HG03460 (cell line): ENCODE data around the gene ADSL.
A peak's percentile ranks its signal among the peaks of the same experiment; 100 is the strongest.
"Not testable (repeated sequence)": the region's sequence is repeated elsewhere in the genome, so short reads cannot be mapped to it uniquely, and the experiment has no call there.

Experiments
- ATAC-seq: cut with Tn5 transposase; IDR thresholded peaks from one replicate; pipeline ENCODE4 v1.9.1; 2021; ENCODE audit not compliant: unreplicated experiment

ADSL gene

DNA sequence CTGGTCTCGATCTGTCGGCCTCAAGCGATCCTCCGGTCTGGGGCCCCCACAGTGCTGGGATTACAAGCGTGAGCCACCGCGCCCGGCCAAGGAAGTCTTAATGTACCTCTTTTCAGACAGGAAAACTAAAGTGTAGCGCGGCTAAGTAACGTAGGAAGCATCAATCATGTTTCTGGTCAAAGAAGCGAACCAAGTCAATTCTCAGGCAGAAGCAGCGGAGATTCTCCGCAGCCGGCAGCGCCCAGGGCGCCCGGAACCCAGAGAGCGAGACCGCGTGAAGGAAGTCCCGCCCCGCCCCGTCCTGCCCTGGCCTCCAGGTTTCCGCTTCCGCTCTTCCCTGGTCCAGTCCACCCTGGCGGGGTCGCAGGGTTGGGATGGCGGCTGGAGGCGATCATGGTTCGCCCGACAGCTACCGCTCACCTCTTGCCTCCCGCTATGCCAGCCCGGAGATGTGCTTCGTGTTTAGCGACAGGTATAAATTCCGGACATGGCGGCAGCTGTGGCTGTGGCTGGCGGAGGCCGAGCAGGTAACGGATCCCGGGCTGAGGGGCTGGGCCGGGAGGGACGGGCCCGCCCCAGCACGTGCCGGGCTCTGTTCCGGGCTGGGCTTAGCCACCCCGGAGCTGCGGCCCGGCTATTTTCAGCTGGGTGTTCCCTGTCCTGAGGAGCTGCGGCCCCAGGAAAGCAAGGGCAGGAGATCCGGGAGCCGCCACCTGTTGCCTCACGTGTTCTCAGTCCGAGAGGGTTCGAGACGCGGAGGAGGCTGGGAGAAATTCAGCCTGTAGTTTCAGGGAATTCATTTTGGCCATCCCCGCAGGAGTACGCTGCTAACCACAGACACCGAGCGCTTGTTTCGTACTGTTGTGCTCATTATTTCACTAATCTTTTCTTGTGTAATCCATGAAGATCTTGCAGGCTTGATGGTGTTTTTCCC lies at the start of gene ADSL:
ADSL (plus strand) TSS at position 316 of the 934 bp plus-strand sequence; CDS start at position 375, 59 bp downstream.
- peak; percentile 79 for ATAC-seq

GRCh38 chr22:40300316-40300715 lies 46.0 kb upstream of the ADSL start:
- no peak for ATAC-seq

DNA sequence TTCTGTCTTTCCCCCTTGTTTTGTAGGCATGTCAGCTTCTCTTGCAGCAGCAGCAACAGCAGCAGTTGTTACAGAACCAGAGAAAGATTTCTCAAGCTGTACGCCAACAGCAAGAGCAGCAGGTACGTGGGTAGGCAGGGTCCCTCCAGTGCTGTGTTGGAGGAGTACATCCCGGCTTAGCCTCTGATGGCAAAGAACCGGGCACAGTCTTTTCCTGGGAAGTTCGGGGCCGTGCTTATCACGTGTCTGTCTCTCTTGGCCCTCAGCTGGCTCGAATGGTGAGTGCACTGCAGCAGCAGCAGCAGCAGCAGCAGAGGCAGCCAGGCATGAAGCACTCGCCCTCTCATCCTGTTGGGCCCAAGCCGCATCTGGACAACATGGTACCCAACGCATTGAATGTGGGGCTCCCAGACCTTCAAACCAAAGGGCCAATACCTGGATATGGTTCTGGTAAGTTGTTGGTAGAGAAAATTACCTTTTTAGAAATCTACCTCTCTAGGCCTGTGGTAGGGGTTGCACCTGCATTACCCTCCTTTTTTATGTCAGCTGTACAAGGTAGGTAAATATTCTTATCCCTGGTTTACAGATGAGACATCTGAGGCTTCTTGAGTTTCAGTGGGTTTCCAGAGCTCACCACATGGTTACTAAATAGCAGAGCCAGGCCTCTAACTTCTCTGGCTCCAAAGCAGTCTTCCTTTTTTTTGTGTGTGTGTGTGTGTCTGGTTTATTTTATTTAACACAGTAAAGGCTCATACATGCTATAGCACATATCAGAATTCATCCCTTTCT lies 45.2 kb upstream of the ADSL start:
- ATAC-seq, result peak; percentile 84

GRCh38 chr22:40302149-40302548 lies 44.2 kb upstream of the ADSL start:
- ATAC-seq, result no peak

DNA sequence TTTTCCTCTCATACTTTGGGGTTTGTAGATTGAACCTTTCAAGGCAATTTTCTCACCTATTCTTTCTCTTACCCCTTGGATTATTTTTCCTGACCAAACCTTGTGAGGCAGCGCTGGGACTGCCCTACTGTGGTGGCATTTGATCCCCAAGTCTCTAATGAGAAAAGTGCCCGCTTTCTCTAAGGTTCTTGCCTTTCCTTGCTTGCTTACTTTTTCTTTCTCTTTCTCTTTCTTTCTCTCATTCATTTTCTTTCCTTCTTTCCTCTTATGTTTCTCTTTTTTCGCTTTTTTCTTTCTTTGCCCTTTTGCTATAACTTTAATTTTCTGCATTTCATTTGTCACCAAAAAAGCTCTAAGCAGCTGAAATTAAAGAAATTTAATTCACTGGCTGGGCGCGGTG lies 40.7 kb upstream of the ADSL start:
- ATAC-seq, result no peak

- no peak for ATAC-seq
These were observed 37.2 kb upstream of the ADSL start for GRCh38 chr22:40308999-40309573.

- ATAC-seq, result no peak
These were observed 36.7 kb upstream of the ADSL start for GRCh38 chr22:40309631-40310030.

- no peak for ATAC-seq
These were observed 36.1 kb upstream of the ADSL start for GRCh38 chr22:40310081-40310767.

- ATAC-seq, result no peak
These were observed 35.6 kb upstream of the ADSL start for GRCh38 chr22:40310768-40311120.

- not testable (repeated sequence) for ATAC-seq
These were observed 34.7 kb upstream of the ADSL start for GRCh38 chr22:40311646-40312045.

DNA sequence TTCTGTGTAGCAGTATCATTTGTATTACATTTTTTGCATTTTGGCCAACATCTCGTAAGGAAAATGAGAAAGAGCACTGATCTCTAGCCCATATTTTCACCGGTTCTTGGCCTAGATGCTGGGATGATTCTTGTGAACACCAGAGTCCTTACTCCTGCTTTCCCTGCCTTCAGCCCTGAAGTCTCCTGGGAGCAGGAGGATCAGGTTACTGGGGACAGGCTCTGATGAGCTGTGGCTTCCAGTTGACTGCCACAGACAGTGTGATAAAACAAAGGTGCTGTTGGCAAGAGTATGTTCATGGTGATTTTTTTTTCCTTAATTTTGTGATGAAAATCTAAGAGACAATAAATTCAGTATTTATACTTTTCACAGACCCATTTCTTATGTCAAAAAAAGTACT lies 34.2 kb upstream of the ADSL start:
- ATAC-seq, result no peak

GRCh38 chr22:40313007-40313406 lies 33.3 kb upstream of the ADSL start:
- no peak for ATAC-seq

DNA sequence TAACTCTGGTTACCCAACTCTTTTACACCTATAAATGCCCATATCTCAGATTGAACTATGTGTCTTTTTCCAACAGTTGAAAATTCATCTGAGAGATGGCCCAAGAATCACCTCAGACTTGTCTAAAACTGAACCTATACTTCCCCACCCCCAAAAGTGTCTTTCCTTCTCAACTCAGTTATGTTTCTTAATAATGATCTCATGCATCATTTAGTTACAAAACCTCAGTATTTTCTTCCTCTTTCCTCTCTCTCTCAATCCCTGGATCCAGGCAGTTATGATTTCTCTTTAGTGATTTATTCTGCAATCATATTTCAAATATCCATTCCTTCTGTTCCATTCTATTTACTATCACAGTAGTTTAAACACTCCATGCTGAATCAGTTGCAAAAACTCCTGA lies 32.3 kb upstream of the ADSL start:
- ATAC-seq, result no peak

DNA sequence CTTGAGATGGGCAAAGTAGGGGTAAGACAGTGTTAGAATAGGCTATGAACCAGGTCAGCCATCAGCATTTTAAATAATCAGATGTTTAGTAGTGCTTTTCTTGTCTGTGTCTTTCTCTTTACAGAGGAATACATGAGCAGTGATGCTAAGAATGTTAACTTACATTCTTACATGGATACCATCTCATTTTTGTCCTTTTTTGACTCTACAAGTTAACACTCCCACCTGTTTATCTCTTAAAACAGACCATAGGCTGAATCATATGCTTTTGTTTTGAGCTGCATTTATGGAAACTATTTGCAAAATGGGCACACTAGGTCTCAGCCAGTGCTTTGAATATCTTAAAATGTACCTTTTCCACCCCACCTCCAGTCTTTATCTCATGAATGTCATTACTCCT lies 25.6 kb upstream of the ADSL start:
- ATAC-seq, result no peak

GRCh38 chr22:40322021-40322420 lies 24.3 kb upstream of the ADSL start:
- no peak for ATAC-seq

DNA sequence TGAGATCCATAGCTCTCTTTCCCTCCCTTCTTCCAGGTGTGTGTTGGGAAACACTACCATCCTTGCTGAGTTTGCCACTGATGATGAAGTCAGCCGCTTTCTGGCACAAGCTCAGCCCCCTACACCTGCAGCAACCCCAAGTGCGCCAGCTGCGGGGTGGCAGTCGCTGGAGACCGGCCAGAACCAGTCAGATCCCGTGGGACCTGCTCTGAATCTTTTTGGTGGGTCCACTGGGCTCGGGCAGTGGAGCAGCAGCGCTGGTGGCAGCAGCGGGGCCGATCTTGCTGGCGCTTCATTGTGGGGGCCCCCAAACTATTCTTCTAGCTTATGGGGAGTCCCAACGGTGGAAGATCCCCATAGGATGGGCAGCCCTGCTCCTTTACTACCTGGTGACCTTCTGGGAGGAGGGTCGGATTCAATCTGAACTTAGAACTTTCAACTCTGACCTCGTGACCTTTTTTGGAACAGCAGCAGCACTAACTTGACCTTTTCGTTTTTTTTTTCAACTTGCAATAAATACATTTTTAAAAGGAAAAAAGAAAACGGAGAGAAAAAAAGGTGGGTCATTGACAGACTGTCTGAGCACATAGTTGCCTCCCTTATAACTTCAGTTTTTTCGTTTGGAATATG lies 23.4 kb upstream of the ADSL start:
- no peak for ATAC-seq

DNA sequence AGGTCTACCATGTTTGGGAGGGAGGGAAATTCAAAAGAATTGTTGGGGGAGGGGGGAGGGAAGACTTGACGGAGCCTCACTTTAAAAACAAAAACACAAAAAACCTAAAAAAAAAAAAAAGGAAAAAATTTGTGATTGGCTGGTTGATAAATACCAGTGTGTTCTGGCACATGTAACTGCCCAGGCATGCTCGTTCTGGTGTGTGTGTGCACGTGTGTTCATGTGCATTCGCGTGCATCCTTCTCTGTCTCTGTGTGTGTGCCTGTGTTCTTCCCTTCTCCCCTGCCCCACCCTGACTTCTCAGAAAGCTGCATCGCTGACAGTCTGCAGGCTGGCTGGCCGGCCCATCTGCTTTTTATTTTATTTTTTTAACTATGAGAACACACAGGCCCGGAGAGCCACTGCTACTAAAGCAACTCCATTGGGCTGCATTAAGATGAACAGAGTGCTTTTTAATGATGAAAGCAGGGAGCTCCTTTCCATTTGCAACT lies 22.6 kb upstream of the ADSL start:
- ATAC-seq, result no peak

DNA sequence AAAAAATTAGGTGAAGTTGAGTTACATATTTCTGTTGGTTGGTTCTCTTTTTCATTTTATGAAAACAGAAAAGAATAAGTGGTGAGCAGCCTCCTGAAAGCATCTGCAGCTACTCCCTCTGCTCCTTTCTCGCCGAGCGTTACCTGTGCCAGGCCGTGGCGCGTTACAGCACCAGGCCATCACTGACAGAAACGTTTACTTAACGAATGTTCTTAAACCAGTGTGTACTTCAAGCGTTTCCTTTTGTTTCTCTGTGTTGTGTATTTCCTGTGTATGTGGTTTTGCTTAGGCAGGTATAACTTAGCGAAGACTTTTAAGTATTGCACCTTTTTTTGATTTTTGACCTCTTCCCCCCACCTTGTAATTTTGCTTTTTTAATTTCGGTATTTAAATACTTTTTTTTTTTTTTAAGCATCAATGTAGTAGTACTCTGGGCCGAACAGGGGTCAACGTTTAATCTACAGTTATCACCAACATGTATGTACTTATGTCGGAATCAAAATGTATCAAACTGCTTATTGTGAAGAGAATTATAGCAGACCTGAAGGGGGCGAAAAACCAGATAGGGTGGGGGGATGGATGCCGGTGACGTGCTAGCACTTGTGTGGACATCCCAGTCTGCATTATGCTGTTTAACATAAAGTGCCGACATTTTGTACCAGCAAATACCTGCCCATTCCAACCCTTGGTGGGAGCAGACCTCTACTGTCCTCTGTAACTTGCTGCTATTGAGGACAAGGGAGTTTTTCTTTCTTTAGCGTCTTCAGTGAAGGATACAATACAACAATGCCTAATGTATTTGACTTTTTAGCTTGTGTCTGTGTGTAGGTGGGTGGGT lies 21.6 kb upstream of the ADSL start:
- no peak for ATAC-seq

DNA sequence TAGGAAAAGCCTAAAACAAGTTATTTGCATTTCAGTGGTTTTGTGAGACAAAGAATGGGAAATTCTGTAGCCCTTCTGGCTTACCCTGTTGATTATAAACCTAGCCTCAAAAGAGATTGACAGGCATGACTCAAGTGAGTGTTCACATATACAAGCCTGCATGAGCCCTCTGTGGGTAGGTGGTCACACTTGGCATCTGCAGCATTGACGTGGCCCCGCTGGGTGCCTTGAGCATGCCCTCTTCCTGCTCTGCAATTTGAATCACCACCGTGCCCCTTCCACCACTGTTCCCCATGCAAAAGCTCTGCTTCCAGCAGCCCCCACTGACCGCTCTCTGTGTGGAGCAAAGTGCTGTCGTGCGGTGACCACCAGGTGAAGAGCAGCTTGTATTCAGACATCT lies 21.0 kb upstream of the ADSL start:
- no peak for ATAC-seq
